ENCODE data around the gene B4GALNT4.
"Not testable (repeated sequence)": the region's sequence is repeated elsewhere in the genome, so short reads cannot be mapped to it uniquely, and the experiment has no call there.

Gene B4GALNT4

GRCh38 chr11:369336-370018 is at the start of gene B4GALNT4:
B4GALNT4 (plus strand) TSS chr11:369499; CDS start chr11:369804, 305 bp downstream.
- no peak for DNase-seq

DNA sequence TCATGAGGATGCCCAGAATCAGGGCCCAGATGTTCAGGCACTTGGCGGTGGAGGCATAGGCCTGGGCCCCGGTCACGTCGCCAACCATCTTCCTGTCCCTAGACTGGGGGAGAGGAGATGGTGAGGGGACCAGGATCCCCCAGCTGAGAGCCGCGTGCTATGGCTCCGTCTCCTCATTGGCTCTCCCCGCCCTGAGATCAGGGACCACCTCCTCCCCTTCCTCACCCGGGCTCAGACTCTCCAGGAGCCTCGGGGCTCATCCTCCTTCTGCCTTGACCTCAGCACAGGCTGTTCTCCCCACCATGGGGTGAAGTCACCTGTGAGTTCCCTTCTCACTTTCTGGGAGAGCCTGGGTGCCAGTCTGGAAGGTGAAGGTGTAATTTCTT is 49.4 kb upstream of the B4GALNT4 start:
- not testable (repeated sequence) for DNase-seq

DNA sequence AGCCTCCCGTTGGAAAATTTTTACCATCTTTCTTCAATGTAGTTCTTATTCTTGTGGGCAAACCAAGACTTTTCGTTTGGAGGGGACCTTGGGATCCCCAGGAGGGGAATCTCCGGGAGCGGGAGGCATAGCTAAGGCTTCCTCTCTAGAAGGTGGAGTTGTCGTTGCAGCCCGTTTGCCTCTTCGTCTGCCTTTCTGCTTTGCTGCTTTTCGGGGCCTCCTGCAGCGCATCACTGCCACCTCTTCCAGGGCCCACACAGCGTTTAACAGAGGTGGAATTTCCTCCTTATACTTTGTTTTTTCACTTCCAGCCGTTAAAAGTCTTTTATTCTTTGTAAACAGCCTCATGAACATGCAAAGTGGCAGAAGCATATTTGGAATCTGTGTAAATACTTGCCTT is 45.1 kb upstream of the B4GALNT4 start:
- DNase-seq = no peak

DNA sequence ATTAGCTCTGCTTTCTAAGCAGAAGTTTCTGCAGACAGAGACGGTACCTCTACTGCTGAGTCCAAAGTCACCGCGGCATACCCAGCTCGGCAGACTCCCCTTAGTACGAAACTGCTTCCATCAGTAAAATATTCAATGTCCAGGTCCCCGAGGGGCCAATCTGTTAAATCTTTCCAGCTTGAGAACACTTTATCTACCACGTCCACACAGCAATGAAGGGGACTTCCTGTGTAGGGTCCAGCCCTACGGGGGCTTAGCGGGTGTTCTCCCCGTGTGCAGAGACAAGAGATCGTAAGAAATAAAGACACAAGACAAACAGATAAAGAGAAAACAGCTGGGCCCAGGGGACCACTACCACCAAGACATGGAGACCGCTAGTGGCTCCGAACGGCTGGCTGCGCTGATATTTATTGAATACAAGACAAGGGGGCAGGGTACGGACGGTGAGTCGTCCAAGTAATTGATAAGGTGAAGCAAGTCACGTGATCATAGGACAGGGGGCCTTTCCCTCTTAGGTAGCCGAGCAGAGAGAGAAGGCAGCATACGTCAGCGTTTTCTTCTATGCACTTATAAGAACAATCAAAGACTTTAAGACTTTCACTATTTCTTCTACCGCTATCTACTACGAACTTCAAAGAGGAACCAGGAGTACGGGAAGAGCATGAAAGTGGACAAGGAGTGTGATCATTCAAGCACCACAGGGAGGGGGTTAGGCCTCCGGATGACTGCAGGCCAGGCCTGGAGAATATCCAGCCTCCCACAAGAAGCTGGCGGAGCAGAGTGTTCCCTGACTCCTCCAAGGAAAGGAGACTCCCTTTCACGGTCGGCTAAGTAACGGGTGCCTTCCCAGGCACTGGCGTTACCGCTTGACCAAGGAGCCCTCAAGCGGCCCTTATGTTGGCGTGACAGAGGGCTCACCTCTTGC is 44.4 kb upstream of the B4GALNT4 start:
- not testable (repeated sequence) for DNase-seq

DNA sequence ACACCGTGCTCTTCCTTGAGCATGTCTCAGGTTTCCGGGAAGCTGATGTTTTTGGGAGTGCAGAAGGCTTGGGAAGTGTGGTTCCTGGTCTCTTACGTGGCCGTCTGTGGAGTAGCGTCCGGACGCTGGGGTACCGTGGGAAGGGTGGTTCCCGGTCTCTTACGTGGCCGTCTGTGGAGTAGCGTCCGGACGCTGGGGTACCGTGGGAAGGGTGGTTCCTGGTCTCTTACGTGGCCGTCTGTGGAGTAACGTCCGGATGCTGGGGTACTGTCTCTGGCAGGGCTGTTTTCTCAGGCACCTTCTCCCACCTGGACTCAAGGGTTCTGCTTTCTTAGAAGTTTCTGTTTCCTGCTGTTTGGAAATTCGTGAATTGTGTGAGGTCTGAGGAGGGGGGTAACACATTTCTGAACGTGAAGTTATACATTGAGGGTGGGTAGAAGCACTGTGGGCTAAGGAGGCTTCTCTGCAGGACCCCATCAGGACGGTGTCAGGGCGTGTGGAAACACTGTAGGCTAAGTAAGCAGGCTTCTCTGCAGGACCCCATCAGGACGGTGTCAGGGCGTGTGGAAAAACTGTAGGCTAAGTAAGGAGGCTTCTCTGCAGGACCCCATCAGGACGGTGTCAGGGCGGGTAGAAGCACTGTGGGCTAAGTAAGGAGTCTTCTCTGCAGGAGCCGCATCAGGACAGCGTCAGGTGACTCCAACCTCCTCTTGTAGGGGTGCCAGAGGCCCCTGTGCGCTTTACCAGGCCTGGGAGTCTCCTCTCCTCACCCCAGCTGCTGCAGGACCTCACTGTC is 43.3 kb upstream of the B4GALNT4 start:
- DNase-seq = no peak

DNA sequence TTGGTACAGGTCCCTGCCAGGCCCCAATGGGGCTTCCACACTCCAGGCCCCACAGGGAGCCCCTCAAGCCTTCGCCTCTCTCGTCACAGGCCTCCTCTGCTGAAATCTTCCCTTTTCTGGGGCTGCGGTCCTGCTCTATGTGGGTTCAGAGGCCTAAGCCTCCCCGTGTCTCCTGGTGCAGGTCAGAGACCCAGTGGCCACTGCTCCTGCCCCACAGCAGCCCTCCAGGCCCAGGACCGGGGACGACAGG is 42.8 kb upstream of the B4GALNT4 start:
- no peak for DNase-seq

DNA sequence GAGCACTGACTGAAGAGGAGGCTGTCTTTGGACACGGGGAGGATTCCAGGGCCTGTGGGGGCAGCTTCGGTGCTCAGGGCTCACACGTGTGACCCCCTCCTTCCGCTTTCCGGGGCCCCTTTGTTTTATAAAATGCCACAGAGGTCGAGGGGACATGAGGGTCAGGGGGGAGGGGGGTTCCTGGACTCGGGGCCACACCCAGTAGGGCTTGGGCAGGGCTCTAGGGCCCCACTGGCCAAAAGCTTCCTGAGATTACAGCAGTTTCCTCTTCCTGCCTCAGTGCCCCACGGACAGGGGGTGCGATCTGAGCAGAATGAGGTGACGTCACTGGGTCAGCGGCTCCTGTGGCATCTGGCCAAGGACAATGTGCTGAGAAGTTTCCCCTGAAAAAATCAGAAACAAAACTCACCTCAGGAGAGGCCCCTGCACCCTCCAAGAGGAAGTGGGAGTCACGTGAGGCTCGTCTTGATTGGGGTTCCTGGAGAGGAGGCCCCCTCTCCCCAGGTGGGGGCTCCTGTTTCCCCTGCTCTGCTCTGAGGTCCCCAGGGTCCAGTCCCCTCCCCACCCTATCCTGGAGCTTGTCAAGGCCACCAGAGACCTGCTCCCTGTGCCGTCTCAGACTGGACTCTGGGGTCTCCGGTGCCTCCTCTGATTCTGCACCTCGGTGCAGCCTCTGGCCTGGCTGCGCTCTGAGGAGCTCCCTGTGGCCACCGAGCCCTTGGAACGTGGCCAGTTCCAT is 42.3 kb upstream of the B4GALNT4 start:
- peak; percentile 76 for DNase-seq

- DNase-seq = no peak
Observed at GRCh38 chr11:327581-327923, 41.7 kb upstream of the B4GALNT4 start.

- no peak for DNase-seq
Observed at GRCh38 chr11:328012-328411, 41.3 kb upstream of the B4GALNT4 start.

DNA sequence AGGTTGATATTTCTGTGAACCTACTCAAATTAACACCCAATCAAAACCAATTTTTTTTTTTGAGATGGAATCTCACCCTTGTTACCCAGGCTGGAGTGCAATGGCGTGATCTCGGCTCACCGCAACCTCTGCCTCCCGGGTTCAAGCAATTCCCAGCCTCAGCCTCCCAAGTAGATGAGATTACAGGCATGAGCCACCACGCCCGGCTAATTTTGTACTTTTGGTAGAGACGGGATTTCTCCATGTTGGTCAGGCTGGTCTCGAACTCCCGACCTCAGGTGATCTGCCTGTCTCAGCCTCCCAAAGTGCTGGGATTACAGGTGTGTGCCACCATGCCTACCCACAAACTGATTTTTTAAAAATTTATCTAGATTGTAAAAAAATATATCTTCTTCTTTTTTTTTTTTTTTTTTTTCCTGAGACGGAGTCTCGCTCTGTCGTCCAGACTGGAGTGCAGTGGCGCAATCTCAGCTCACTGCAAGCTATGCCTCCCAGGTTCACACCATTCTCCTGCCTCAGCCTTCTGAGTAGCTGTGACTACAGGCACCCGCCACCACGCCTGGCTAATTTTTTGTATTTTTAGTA is 40.7 kb upstream of the B4GALNT4 start:
- not testable (repeated sequence) for DNase-seq

DNA sequence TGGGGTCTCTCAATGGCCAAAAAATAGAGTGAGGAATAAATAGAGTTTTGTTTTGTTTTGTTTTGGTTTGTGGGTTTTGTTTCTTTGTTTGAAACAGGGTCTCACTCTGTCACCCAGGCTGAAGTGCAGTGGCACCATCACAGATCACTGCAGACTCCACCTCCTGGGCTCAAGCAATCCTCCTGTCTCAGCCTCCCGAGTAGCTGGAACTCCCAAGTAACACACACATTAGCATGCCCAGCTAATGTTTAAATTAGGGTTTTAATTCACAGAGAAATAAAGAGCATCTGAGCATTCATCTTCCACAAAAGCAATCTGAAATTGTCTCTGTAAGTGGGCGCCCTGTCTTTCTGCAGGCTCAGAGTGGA is 39.4 kb upstream of the B4GALNT4 start:
- DNase-seq = no peak

DNA sequence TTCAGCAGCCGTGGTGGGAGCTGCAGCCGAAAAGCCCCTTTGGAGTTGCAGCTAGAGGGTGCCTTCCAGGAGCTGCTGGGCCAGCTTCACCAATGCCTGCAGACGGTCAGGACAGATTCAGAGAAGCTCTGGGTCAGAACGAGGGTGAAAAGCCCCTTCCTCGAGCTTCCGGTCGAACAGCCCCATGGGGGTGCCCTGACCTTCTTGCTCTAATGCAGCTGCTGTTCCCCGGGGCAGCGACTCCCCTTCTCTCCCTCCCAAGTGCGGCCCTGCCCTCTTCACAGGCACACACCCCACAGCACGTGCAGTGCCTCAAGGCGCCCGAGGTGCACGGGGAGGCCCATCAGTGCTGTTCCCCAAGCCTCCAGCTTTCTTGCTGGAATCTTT is 39.0 kb upstream of the B4GALNT4 start:
- no peak for DNase-seq

GRCh38 chr11:330694-331357 is 38.5 kb upstream of the B4GALNT4 start:
- DNase-seq = peak; percentile 58

DNA sequence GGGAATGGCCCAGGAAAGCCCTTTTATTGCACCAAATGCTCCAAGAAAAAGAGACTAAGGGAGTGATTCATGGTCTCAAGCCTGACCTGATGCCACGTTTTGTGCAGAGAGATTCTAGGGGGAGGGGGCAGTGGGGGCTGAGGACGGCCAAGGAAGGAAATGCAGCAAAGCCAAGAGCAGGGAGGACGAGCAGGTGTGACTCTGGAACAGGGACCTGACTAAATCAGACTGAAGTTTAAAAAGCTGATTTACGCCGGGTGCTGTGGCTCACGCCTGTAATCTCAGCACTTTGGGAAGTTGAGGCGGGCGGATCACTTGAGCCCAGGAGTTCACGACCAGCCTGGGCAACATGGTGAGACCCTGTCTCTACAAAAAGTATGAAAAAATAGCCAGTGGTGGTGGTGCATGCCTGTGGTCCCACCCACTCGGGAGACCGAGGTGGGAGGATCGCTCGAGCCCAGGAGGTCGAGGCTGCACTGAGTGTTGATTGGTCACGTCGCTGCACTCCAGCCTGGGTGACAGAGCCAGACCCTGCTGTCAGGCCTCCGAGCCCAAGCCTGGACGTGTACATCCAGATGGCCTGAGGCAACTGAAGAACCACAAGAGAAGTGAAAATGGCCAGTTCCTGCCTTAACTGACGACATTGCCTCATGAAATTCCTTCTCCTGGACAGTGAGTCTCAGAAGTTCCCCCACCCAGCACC is 37.8 kb upstream of the B4GALNT4 start:
- DNase-seq = no peak

DNA sequence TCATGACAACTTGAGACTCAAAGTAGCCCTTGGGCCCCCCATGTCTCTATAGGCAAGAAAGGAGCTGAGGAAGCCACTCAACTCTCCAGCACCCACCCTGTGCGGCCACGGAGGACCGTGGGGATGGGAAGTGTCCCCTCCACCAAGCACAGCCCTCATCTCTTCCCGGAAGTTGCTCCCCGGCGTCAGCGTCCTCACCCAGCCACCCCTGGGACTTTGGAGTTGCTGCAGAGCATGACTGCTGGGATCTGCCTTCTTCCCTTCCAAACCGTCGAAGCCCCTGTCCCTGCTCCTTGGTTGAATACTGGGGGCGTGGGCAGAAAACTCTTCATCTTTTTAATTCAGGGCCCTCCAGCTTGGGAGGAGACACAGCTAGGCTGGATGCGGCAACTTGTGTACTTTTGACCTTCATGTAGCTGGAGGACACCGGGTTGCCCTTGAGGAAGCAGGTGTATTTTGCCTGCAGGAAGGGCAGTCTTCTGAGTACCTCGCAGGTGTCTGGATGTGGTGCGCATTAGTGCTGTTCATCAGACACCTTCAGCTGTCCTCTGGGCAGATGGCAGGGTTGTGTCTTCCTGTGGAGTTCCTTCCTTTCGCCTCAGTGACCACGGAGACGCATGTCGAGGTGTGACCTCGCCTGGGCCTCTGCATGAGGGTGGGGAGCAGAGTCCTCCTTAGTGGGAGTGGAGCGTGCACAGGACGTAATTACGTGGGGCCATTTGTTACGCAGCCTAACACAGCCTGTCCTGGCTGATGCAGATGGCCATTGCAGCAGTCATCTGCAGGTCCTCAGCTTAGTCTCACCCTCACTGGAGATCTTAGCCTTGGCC is 36.4 kb upstream of the B4GALNT4 start:
- no peak for DNase-seq

DNA sequence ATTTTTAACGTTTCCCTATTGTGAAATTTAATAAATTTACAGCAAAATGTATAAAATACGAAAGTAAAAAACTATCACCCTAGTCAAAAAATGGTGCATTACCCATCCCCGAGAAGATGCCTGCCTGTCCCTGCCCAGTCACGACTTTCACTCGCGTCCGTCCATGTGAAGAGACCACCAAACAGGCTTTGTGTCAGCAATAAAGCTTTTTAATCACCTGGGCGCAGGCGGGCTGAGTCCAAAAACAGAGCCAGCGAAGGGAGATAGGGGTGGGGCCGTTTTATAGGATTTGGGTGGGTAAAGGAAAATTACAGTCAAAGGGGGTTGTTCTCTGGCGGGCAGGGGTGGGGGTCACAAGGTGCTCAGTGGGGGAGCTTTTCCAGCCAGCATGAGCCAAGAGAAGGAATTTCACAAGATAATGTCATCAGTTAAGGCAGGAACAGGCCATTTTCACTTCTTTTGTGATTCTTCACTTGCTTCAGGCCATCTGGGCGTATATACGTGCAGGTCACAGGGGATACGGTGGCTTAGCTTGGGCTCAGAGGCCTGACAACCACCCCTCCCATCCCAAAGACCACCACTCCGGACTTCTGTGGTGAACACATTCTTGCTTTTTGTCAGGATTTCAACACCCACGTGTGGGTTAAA is 35.6 kb upstream of the B4GALNT4 start:
- DNase-seq = not testable (repeated sequence)

- DNase-seq = no peak
Observed at GRCh38 chr11:334264-334994, 34.9 kb upstream of the B4GALNT4 start.

DNA sequence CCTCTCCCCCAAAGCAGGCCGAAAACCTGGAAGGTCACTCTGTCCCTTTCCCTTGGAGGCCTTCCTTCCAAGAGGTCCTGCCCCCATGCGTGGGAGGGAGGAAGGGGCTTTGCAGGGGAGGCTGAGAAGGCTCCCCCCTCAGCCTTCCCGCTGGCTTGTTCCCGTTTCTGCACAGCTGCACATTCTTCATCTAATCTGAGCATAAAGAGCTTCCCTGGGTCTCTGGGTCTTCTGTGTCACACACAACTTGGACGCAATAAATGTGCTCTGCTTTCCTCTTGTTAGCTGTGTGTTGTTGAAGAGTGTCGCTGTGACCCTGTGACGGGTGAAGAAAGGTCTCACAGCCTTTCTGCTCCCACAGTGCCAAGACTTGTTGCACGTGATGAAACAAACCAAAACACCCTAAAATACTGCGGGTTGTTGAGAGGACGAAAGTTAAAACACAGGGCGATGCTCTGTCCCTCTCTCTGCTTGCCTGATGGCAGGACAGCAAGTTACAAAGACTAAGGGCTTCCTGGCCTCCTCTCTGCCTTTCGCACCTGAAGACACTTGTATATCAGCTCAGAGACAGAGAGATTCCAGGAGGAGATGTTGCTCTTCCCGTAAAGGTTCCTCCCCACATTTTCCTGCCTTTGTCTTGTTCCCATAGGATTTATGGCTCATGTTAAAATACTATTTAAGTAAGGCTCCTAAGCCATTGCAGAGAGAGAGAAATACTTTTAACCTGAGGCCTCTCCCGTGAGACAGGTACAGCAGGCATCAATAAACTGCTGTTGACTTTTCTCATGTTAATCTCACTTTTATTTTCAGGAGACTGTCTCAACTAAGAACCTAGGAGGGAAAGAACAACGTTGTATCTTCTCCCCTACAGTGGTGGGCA is 33.3 kb upstream of the B4GALNT4 start:
- no peak for DNase-seq
